RPMI8226 (cell line): ENCODE measurements around the gene NTNG2.

ENCODE experiments used
- DNase-seq: peaks from one replicate; pipeline ENCODE4 v3.0.0-alpha.2; 2015

The NTNG2 gene

GRCh38 chr9:132175431-132175830, 13.6 kb downstream of the NTNG2 start:
- DNase-seq: no peak

- DNase-seq: no peak
Measured at GRCh38 chr9:132176338-132176737, 14.5 kb downstream of the NTNG2 start.

GRCh38 chr9:132181796-132182313, 20.0 kb downstream of the NTNG2 start:
- DNase-seq: no peak

- peak; percentile 53 for DNase-seq
Measured at GRCh38 chr9:132182314-132183091, 20.6 kb downstream of the NTNG2 start.

GRCh38 chr9:132183134-132183533, 21.3 kb downstream of the NTNG2 start:
- no peak for DNase-seq

GRCh38 chr9:132183715-132184114, 21.9 kb downstream of the NTNG2 start:
- DNase-seq: no peak

- no peak for DNase-seq
Measured at GRCh38 chr9:132184124-132184523, 22.3 kb downstream of the NTNG2 start.

GRCh38 chr9:132185073-132186009, 23.5 kb downstream of the NTNG2 start:
- DNase-seq: no peak

- no peak for DNase-seq
Measured at GRCh38 chr9:132187121-132187620, 25.3 kb downstream of the NTNG2 start.

GRCh38 chr9:132190966-132191365, 29.1 kb downstream of the NTNG2 start:
- no peak for DNase-seq

- DNase-seq: no peak
Measured at GRCh38 chr9:132192728-132193127, 30.9 kb downstream of the NTNG2 start.

GRCh38 chr9:132193227-132194124, 31.6 kb downstream of the NTNG2 start:
- peak; percentile 65 for DNase-seq

GRCh38 chr9:132194508-132194907, 32.6 kb downstream of the NTNG2 start:
- no peak for DNase-seq

GRCh38 chr9:132197315-132197714, 35.5 kb downstream of the NTNG2 start:
- DNase-seq: no peak

GRCh38 chr9:132197856-132198550, 36.1 kb downstream of the NTNG2 start:
- DNase-seq: no peak

GRCh38 chr9:132199056-132199455, 37.2 kb downstream of the NTNG2 start:
- no peak for DNase-seq

- no peak for DNase-seq
Measured at GRCh38 chr9:132200706-132201105, 38.8 kb downstream of the NTNG2 start.

GRCh38 chr9:132201139-132201538, 39.3 kb downstream of the NTNG2 start:
- DNase-seq: no peak

GRCh38 chr9:132201780-132202703, 40.2 kb downstream of the NTNG2 start:
- DNase-seq: no peak

GRCh38 chr9:132204883-132205282, 43.0 kb downstream of the NTNG2 start:
- DNase-seq: no peak

GRCh38 chr9:132207215-132207614, 45.4 kb downstream of the NTNG2 start:
- no peak for DNase-seq
